ENCODE data around the gene PPP2R5C.

PPP2R5C gene

DNA sequence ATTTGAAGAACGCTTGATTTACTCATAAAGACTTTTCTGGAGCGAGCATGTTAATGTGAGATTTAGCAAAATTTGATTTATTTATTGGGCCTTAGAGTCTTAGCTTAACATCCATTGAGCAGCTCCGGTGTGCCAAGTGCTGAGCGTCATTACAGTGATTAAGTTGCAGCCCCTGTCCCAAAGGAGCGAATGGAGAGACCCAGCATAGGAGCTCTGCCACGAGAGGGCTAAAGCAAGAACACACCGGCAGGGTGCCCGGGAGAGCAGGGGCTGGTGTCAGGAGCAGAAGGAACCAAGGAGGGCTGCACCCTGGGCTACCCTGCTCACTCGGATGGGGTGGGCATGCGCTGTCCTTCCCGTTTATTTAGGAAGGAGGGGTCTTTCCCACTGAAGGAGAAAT, 50.6 kb downstream of the PPP2R5C start:
- TF ChIP-seq, protein P1, sequence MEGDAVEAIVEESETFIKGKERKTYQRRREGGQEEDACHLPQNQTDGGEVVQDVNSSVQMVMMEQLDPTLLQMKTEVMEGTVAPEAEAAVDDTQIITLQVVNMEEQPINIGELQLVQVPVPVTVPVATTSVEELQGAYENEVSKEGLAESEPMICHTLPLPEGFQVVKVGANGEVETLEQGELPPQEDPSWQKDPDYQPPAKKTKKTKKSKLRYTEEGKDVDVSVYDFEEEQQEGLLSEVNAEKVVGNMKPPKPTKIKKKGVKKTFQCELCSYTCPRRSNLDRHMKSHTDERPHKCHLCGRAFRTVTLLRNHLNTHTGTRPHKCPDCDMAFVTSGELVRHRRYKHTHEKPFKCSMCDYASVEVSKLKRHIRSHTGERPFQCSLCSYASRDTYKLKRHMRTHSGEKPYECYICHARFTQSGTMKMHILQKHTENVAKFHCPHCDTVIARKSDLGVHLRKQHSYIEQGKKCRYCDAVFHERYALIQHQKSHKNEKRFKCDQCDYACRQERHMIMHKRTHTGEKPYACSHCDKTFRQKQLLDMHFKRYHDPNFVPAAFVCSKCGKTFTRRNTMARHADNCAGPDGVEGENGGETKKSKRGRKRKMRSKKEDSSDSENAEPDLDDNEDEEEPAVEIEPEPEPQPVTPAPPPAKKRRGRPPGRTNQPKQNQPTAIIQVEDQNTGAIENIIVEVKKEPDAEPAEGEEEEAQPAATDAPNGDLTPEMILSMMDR (IDR thresholded peaks at IDR 0.05; ENCODE audit: insufficient read depth, low read depth, low read length, missing control alignments): no peak
- no peak overlapping the region for H3K4me3 ChIP-seq (ENCODE audit: low read length)
- no peak for DNase-seq (ENCODE audit: low read depth)

DNA sequence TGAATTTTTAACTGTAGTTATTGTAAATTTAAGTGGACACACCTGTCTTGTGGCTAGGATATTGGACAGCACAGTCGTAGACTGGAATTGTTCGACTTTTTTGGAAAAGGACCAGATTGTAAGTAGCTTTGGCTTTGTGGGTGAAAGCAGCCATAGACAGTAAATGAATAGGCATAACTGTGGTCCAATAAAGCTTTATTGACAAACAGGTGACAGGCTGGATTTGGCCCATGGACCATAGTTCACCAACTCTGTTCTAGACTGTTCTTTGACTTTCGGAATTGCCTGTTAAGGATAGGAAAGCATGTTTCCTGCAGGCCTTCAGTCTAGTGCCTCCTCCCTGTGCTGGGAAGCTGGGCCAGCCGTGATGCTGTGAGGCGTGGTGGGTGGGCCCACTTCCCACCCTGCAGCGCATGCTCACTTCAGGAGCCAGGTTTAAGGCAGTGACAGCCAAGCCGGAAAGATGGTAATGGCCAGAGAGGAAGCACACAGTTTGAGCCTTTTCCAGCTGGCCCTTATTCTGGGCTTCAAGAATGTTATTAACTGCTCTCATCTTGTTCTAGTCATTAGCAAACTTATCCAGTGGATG, 51.8 kb downstream of the PPP2R5C start:
- no peak for DNase-seq (ENCODE audit: low read depth)
- TF ChIP-seq, protein P1 (IDR thresholded peaks at IDR 0.05; ENCODE audit: insufficient read depth, low read depth, low read length, missing control alignments): no peak
- no peak overlapping the region for H3K4me3 ChIP-seq (ENCODE audit: low read length)

DNA sequence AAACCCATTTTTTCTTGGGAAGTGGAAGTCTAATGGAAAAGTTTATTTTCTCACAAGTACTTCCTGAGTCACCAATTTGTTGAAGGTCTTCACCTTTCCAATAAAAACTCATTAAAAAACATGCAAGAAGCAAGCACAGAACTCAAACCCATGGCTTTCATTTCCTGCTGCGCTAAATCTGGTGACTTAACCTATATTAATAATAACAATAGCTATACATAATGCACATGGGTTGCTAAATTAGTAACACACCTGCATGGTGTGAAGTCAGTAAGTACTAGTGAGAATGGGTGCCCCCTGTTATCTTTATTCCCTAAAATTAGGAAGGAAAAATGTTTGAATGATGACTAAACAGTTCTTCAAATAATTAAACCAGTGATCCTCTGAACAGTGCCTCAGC, 52.3 kb downstream of the PPP2R5C start:
- DNase-seq (ENCODE audit: low read depth): no peak
- TF ChIP-seq, protein P1 (IDR thresholded peaks at IDR 0.05; ENCODE audit: insufficient read depth, low read depth, low read length, missing control alignments): no peak
- no peak overlapping the region for H3K4me3 ChIP-seq (ENCODE audit: low read length)

DNA sequence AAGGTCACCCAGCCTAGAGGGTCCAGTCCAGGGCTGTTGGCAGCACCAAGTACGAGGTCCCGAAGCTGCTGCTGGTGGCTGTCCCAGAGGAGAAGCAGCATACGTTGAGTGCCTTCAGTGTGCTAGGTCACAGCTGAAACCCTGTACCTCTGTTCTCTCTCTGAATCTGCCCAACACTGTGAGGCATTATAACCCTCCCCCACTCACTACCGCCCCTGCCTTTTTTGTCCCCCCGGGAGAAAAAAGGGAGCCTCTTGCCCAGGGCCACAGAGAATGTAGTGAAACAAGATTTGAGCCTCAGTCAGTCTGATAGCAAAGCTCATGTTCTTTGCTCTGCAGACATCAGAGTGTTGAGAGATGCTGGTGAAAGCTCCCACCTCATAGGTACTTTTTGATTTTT, 53.4 kb downstream of the PPP2R5C start:
- TF ChIP-seq, protein P1 (IDR thresholded peaks at IDR 0.05; ENCODE audit: insufficient read depth, low read depth, low read length, missing control alignments): no peak
- DNase-seq (ENCODE audit: low read depth): no peak
- no peak overlapping the region for H3K4me3 ChIP-seq (ENCODE audit: low read length)

DNA sequence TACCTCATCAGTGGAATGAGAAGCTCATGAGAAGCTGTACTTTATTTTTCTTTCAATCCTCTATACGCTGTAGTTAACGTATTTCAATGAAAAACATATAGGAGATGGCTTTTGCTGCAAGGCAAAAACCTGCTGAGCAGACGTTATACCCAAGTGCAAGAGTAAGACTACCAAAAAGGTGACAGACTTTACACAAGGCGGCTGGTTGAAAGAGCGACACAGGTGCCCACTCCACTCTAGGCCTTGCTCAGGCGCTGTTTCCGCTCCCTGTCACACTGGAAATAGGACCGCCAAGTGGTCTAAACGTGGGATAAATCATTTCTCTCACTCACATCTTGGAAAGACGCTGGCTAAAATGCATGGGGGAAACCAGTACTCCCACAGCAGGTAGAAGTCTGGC, 54.5 kb downstream of the PPP2R5C start:
- TF ChIP-seq, protein P1 (IDR thresholded peaks at IDR 0.05; ENCODE audit: insufficient read depth, low read depth, low read length, missing control alignments): no peak
- DNase-seq (ENCODE audit: low read depth): no peak
- H3K4me3 ChIP-seq (ENCODE audit: low read length): no peak overlapping the region

DNA sequence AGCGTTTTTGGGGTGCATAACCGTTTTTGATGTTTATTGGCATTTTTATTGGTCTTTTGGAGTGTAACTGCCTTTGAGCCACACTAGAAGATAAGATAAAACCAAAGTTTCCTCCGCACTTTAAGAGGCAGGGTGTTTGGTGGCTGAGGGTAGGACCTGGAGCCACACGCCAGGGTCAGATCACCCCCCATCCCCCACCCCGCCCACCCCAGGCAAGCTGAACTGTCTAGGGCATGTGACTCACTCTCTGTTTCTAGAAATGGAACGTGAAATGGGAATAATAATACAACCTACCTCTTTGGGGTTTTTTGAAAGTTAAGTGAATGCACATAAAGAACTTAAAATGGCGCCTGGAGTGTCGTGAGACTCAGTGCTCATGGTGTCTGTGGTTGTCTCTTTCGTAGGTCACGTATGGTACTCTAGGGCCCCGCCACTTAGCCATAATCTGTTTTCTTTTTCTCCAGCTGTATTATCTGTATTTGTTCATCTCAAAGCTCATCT, 56.0 kb downstream of the PPP2R5C start:
- DNase-seq (ENCODE audit: low read depth): no peak
- H3K4me3 ChIP-seq (ENCODE audit: low read length): no peak overlapping the region
- TF ChIP-seq, protein P1 (IDR thresholded peaks at IDR 0.05; ENCODE audit: insufficient read depth, low read depth, low read length, missing control alignments): no peak
